H1 (cell line): ENCODE measurements around the gene CDC25C. TPM values are rescaled to one million over a fixed set of nuclear protein-coding genes. Genes with fewer than 3 reads are reported as not detected.

Experiments used
- CTCF ChIA-PET: fragments of 300-600 bp; sonication (Branson Sonifier 250); formaldehyde crosslinking; loops from one replicate; lab custom pipeline; 2021; ENCODE audit not compliant: partially characterized antibody; lab: Charles Lee
- POLR2A ChIA-PET: fragments of 300-600 bp; sonication (Branson Sonifier 250); formaldehyde crosslinking; loops from one replicate; lab custom pipeline; 2021; ENCODE audit warnings: inconsistent platforms; ENCODE audit not compliant: partially characterized antibody; lab: Charles Lee
- DNase-seq, 2 experiments: peaks; one replicate each; pipeline versions ENCODE4 v3.0.0 to v3.0.0-alpha.2; 2010 to 2022; ENCODE audit warnings: low spot score in 2 of 2, low read depth in 1 of 2, mixed read lengths in 1 of 2
- FAIRE-seq: peaks from 2 replicates; lab custom pipeline; 2011; peaks lifted over from hg19 to GRCh38; lab: Jason Lieb, UNC
- H2AFZ ChIP-seq: 2 replicates; pipeline ENCODE4 v1.8.1; 2012; ENCODE audit warnings: low read length, inconsistent platforms
- H2AK5ac ChIP-seq: 2 replicates; pipeline ENCODE4 v1.6.1; 2013; ENCODE audit warnings: low read depth, low read length
- H2BK120ac ChIP-seq: replicated peaks from 2 replicates; pipeline ENCODE3; 2013; ENCODE audit warnings: low read depth, low read length, inconsistent platforms
- H2BK12ac ChIP-seq: 2 replicates; pipeline ENCODE4 v1.6.1; 2013; ENCODE audit warnings: low read depth, low read length
- H2BK15ac ChIP-seq: 2 replicates; pipeline ENCODE4 v1.6.1; 2013; ENCODE audit warnings: low read length
- H2BK20ac ChIP-seq: 2 replicates; pipeline ENCODE4 v1.6.1; 2013; ENCODE audit warnings: low read length
- H2BK5ac ChIP-seq: 2 replicates; pipeline ENCODE4 v1.6.1; 2013; ENCODE audit warnings: low read depth, low read length
- H3K14ac ChIP-seq: 2 replicates; pipeline ENCODE4 v1.6.1; 2013; ENCODE audit warnings: inconsistent platforms; ENCODE audit not compliant: insufficient read length
- H3K18ac ChIP-seq: 2 replicates; pipeline ENCODE4 v1.6.1; 2013; ENCODE audit warnings: low read length; ENCODE audit errors: extremely low read depth
- H3K23ac ChIP-seq: 2 replicates; pipeline ENCODE4 v1.6.1; 2013; ENCODE audit warnings: inconsistent platforms; ENCODE audit not compliant: insufficient read length
- H3K23me2 ChIP-seq: 2 replicates; pipeline ENCODE4 v1.6.1; 2013; ENCODE audit warnings: low read depth, low read length
- H3K27ac ChIP-seq: 2 replicates; pipeline ENCODE4 v1.6.1; 2011; ENCODE audit warnings: low read depth, low read length, inconsistent platforms
- H3K27me3 ChIP-seq, 4 experiments: replicated peaks in 1 of 4; 1 replicate in 1 of 4; 2 replicates in 3 of 4; pipeline versions ENCODE4 v1.6.1 to v1.8.1; 2011 to 2013; ENCODE audit warnings: low read length in 3 of 4, mild to moderate bottlenecking in 3 of 4, inconsistent platforms in 2 of 4, mixed read lengths in 2 of 4, moderate library complexity in 1 of 4; ENCODE audit not compliant: control insufficient read depth in 3 of 4, insufficient read depth in 3 of 4; ENCODE audit errors: extremely low read depth in 1 of 4
- H3K36me3 ChIP-seq, 4 experiments: 2 replicates each; pipeline versions ENCODE4 v1.6.1 to v1.8.1; 2011 to 2013; ENCODE audit warnings: mild to moderate bottlenecking in 4 of 4, low read length in 3 of 4, moderate library complexity in 2 of 4, control low read depth in 1 of 4, inconsistent platforms in 1 of 4; ENCODE audit not compliant: insufficient read depth in 4 of 4, control insufficient read depth in 2 of 4
- H3K4ac ChIP-seq: replicated peaks from 2 replicates; pipeline ENCODE3; 2013; ENCODE audit warnings: low read length, low read depth, mixed read lengths, inconsistent platforms; ENCODE audit not compliant: insufficient read length
- H3K4me1 ChIP-seq, 4 experiments: replicated peaks in 1 of 4; 1 replicate in 1 of 4; 2 replicates in 3 of 4; pipeline versions ENCODE4 v1.6.1 to v1.8.1; 2011 to 2013; ENCODE audit warnings: low read length in 3 of 4, inconsistent platforms in 2 of 4, mixed read lengths in 1 of 4; ENCODE audit not compliant: insufficient read depth in 4 of 4, control insufficient read depth in 3 of 4
- H3K4me2 ChIP-seq, 2 experiments: 2 replicates each; pipeline versions ENCODE4 v1.6.1 to v1.8.1; 2011 to 2013; ENCODE audit warnings: low read depth in 2 of 2, low read length in 2 of 2, control low read depth in 1 of 2, inconsistent platforms in 1 of 2, mild to moderate bottlenecking in 1 of 2; ENCODE audit not compliant: insufficient read depth in 1 of 2
- H3K4me3 ChIP-seq, 4 experiments: fragments of 200-600, 300-600 bp in 1 of 4; sonication (generic), shearing (Covaris generic), sonication (Bioruptor Twin) in 1 of 4; 2 replicates each; pipeline versions ENCODE4 v1.5.1 to v1.8.1; 2011 to 2016; ENCODE audit warnings: low read length in 4 of 4, low read depth in 3 of 4, control low read depth in 2 of 4, inconsistent platforms in 2 of 4, mild to moderate bottlenecking in 2 of 4, mixed read lengths in 1 of 4, moderate library complexity in 1 of 4; ENCODE audit not compliant: insufficient read depth in 2 of 4; ENCODE audit errors: extremely low read depth in 1 of 4
- H3K56ac ChIP-seq: replicated peaks from 2 replicates; pipeline ENCODE3; 2013; ENCODE audit warnings: low read depth, mild to moderate bottlenecking, mixed read lengths, low read length, inconsistent platforms; ENCODE audit not compliant: insufficient read length
- H3K79me1 ChIP-seq: 2 replicates; pipeline ENCODE4 v1.6.1; 2013; ENCODE audit warnings: low read depth, low read length, control low read depth
- H3K79me2 ChIP-seq, 2 experiments: 2 replicates each; pipeline versions ENCODE4 v1.6.1 to v1.8.1; 2012 to 2013; ENCODE audit warnings: low read length in 2 of 2, mild to moderate bottlenecking in 2 of 2, inconsistent platforms in 1 of 2; ENCODE audit not compliant: insufficient read depth in 2 of 2, control insufficient read depth in 1 of 2
- H3K9ac ChIP-seq, 4 experiments: replicated peaks in 1 of 4; 1 replicate in 1 of 4; 2 replicates in 3 of 4; pipeline versions ENCODE4 v1.6.1 to v1.8.1; 2011 to 2013; ENCODE audit warnings: low read depth in 3 of 4, low read length in 3 of 4, control low read depth in 2 of 4, mild to moderate bottlenecking in 2 of 4, moderate library complexity in 2 of 4, inconsistent platforms in 1 of 4; ENCODE audit errors: extremely low read depth in 1 of 4
- H3K9me3 ChIP-seq, 2 experiments: 2 replicates each; pipeline versions ENCODE4 v1.6.1 to v1.8.1; 2012 to 2013; ENCODE audit warnings: mild to moderate bottlenecking in 2 of 2, moderate library complexity in 2 of 2, control low read depth in 1 of 2, inconsistent platforms in 1 of 2, low read depth in 1 of 2, low read length in 1 of 2, mixed read lengths in 1 of 2; ENCODE audit not compliant: insufficient read depth in 2 of 2
- H4K20me1 ChIP-seq, 2 experiments: replicated peaks in 1 of 2; 2 replicates each; pipeline versions ENCODE3 to v1.8.1; 2011 to 2013; ENCODE audit warnings: inconsistent platforms in 2 of 2, low read length in 2 of 2, mild to moderate bottlenecking in 1 of 2; ENCODE audit not compliant: insufficient read depth in 2 of 2, control insufficient read depth in 1 of 2
- H4K5ac ChIP-seq: 2 replicates; pipeline ENCODE4 v1.6.1; 2013; ENCODE audit warnings: low read length, low read depth, mixed read lengths, inconsistent platforms; ENCODE audit not compliant: insufficient read length
- H4K8ac ChIP-seq: 2 replicates; pipeline ENCODE4 v1.8.0; 2013; ENCODE audit warnings: mild to moderate bottlenecking, moderate library complexity, low read length, inconsistent platforms; ENCODE audit not compliant: insufficient read depth; ENCODE audit errors: extremely low read depth
- H4K91ac ChIP-seq: replicated peaks from 2 replicates; pipeline ENCODE3; 2013; ENCODE audit warnings: low read length, mixed read lengths, inconsistent platforms; ENCODE audit not compliant: insufficient read length
- ATF3 ChIP-seq: IDR thresholded peaks from 2 replicates; pipeline ENCODE4 v1.6.1; 2011; ENCODE audit warnings: low read depth, mild to moderate bottlenecking, low read length; ENCODE audit not compliant: insufficient read depth
- EZH2 ChIP-seq: fragments of 200-600 bp; sonication (generic); IDR thresholded peaks from 2 replicates; pipeline ENCODE4 v1.7.1; 2012; ENCODE audit warnings: low read depth, mild to moderate bottlenecking, moderate library complexity, low read length, inconsistent platforms; ENCODE audit not compliant: severe bottlenecking
- RAD21 ChIP-seq, 2 experiments: IDR thresholded peaks in 1 of 2; conservative IDR thresholded peaks in 1 of 2; 2 replicates each; pipeline ENCODE4 v1.6.1; 2011; ENCODE audit warnings: low read depth in 2 of 2, low read length in 2 of 2, improper control_type of control experiment in 1 of 2, inconsistent platforms in 1 of 2, mild to moderate bottlenecking in 1 of 2, moderate library complexity in 1 of 2
- SAP30 ChIP-seq: fragments of 300-600 bp; sonication (generic); IDR thresholded peaks from 2 replicates; pipeline ENCODE4 v1.7.1; 2012; ENCODE audit warnings: low read length, moderate library complexity, mild to moderate bottlenecking, inconsistent platforms; ENCODE audit not compliant: insufficient read depth, insufficient replicate concordance
- SIX5 ChIP-seq: IDR thresholded peaks from 2 replicates; pipeline ENCODE4 v1.6.1; 2011; ENCODE audit warnings: mild to moderate bottlenecking, low read depth, low read length
- WGBS, 2 experiments: shearing (Covaris generic) in 1 of 2; methylation state at CpG; one replicate each; pipeline versions ENCODE4 v1.1.6 to v1.1.7; 2013 to 2015; ENCODE audit warnings: low lambda C conversion rate in 2 of 2, mixed read lengths in 2 of 2, inconsistent platforms in 1 of 2, low coverage in 1 of 2, missing lambda C conversion rate in 1 of 2; ENCODE audit not compliant: insufficient replicate concordance in 2 of 2, insufficient coverage in 1 of 2, insufficient read length in 1 of 2; ENCODE audit errors: extremely low coverage in 1 of 2, missing lambda C conversion rate in 1 of 2; 5-methylcytosine and 5-hydroxymethylcytosine counted together
- long read RNA-seq, 2 experiments: library from RNA in 1 of 2; library from capped mRNA in 1 of 2; stranded (forward); transcript quantifications; one replicate each; pipeline ENCODE4 v2.0.0, GENCODE V29; 2021; ENCODE audit warnings: inconsistent platforms in 1 of 2
- polyA minus RNA-seq, 3 experiments: library from RNA; depleted of rRNA, polyadenylated mRNA; stranded (reverse); fragments of >200 nt; gene quantifications; 1 replicate in 2 of 3; 2 replicates in 1 of 3; pipeline ENCODE4 v1.2.3, GENCODE V29; 2011
- polyA plus RNA-seq, 7 experiments: library from polyadenylated mRNA; depleted of rRNA in 3 of 7; stranded (reverse) in 5 of 7; unstranded in 2 of 7; fragments of >200 nt in 5 of 7; fragments of 200-250 nt in 2 of 7; gene quantifications; 1 replicate in 5 of 7; 2 replicates in 1 of 7; 4 replicates in 1 of 7; pipeline versions ENCODE4 v1.2.1 to v1.2.3, GENCODE V29; 2011 to 2013; ENCODE audit warnings: missing spikeins in 2 of 7, mixed read lengths in 2 of 7
- total RNA-seq: library from RNA; stranded (reverse); fragmentation: NEBNext Ultra II Directional; extraction: Animal tissue kit (Norgen Biotek cat#: 25700); gene quantifications from 2 replicates; pipeline ENCODE4 v1.2.1, GENCODE V29; 2021

CDC25C gene
- 20.8 and 23.2 TPM in 2 replicates for total RNA-seq
- polyA plus RNA-seq (2011; rRNA removed): 12.1 and 18.4 TPM in 2 replicates
- 19.9 TPM for polyA plus RNA-seq (2011; cell fraction: cytosol; rRNA removed)
- polyA plus RNA-seq (2011; cell fraction: nucleus; rRNA removed): 13.5 TPM
- polyA plus RNA-seq (2012, experiment 1 of 2): 15.6 to 20.5 TPM (median 19.3 TPM) in 4 replicates
- polyA plus RNA-seq (2012, experiment 2 of 2): 13.7 TPM
- polyA plus RNA-seq (2013, experiment 1 of 2): 21.5 TPM
- polyA plus RNA-seq (2013, experiment 2 of 2): 21.8 TPM
- 20.7 and 28.4 TPM in 2 replicates for polyA minus RNA-seq (2011; rRNA and poly(A)+ RNA removed)
- polyA minus RNA-seq (2011; cell fraction: cytosol; rRNA and poly(A)+ RNA removed): 13.6 TPM
- polyA minus RNA-seq (2011; cell fraction: nucleus; rRNA and poly(A)+ RNA removed): 21.7 TPM
- long read RNA-seq, experiment 1, partial matches to known transcripts: 15 of 27 reads
- long read RNA-seq, experiment 1, other reads (novel, unspliced or antisense): 9 of 27 reads
- long read RNA-seq, experiment 2, transcript CDC25C-203 (11 exons, 1,556 nt): major isoform, 5 of 27 reads
- long read RNA-seq, experiment 2, partial matches to known transcripts: 2 of 27 reads
- long read RNA-seq, experiment 2, other reads (novel, unspliced or antisense): 17 of 27 reads

DNA sequence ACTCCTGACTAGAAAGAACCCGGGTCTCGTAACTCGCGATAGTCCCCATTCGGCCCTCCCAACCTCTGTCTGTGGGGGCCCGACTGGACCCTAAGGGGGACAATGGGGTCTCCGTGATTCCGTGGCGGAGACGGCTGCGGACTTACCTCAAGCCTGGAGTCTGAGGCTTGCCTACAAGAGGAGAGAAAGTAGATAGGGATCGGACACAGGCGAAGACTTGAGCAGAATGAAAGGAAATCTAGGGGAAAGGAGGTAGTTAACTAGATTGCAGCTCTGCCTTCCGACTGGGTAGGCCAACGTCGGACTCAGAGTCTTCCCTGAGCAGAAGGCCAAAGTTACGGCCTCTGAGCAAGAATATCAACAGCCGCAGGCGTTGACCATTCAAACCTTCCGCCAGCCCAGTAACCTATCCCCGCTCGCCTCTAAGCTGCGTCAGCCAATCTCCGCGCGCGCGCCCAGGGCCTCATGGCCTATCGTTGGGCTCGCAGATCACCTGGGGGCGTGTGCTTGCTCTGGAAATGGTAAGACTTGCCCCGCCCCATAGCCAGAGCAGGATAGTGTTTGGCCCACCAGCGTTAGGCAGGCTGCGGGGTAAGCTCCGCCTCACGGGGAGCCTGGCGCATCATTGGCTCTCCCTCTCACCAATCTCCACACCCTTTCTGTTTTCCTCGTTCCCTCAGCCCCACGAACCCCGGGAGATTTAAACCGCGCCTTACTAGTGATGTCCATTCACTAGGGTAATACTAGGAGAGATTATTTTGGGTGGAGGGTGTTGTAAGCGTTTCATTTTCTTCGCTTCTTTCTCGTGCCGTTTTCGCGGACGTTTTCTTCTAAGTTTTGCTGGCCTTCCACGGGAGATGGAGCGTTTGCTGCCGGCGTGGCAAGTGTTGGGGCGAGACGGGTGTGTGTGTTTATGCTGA is at the start of gene CDC25C:
TSS of gene CDC25C (minus strand) at position 356 of the 920 bp plus-strand sequence. CDS start 624 bp downstream, outside the sequence.
- H2BK20ac ChIP-seq: no peak within 1 kb of the TSS
- H3K23ac ChIP-seq: no peak within 1 kb of the TSS
- CTCF ChIA-PET: interaction anchor here (0.5 to 13.6 kb wide), 6 partner anchors 7 to 110 kb away, joined by 4 to 196 read pairs (median 4); partner anchors contain the start of gene KDM3B
- H2AFZ ChIP-seq: peak within 1 kb of the TSS; percentile 93
- H4K5ac ChIP-seq: no peak within 1 kb of the TSS
- H3K18ac ChIP-seq: no peak within 1 kb of the TSS; the same call in 1 of the 2 replicates
- peak within 1 kb of the TSS; percentile 78 to 95 (median 90) for H3K4me3 ChIP-seq
- H2AK5ac ChIP-seq: no peak within 1 kb of the TSS; the same call in 1 of the 2 replicates
- H3K4me2 ChIP-seq: peak within 1 kb of the TSS; percentile 88 to 93
- H3K23me2 ChIP-seq: peaks cover 9% of the 10 kb centered on the region
- peak within 1 kb of the TSS; percentile 76 for H3K27ac ChIP-seq
- 1% methylated on average over 55 of the region's 55 CpGs; no CpG with 5 or more reads in 1 of the 2 experiments for WGBS, 2 experiments
- DNase-seq: peak; percentile 96 to 97
- H3K14ac ChIP-seq: no peak within 1 kb of the TSS
- no peak within 1 kb of the TSS for H3K56ac ChIP-seq
- peaks cover 0 to 10% of the 10 kb centered on the region in 2 experiments; a peak in 1 of 4 replicates for H3K79me2 ChIP-seq
- no peak within 1 kb of the TSS for H4K91ac ChIP-seq
- no peak within 1 kb of the TSS for H2BK15ac ChIP-seq
- peak; percentile 81 for FAIRE-seq
- POLR2A ChIA-PET: interaction anchor here (0.7 to 4.7 kb wide), 29 partner anchors 8 to 244 kb away, joined by 3 to 68 read pairs (median 4); partner anchors contain the start of genes BRD8, CDC23, EGR1 and GFRA3
- H3K36me3 ChIP-seq: peaks cover 0 to 4% (median 1%) of the 10 kb centered on the region in 4 experiments; a peak in 1 of 8 replicates
- H4K20me1 ChIP-seq: no peaks in the 10 kb centered on the region
- peaks cover 0 to 2% (median 0%) of the 10 kb centered on the region in 4 experiments; a peak in 2 of 7 replicates for H3K4me1 ChIP-seq
- H3K27me3 ChIP-seq: no peaks in the 10 kb centered on the region
- no peaks in the 10 kb centered on the region for H3K9me3 ChIP-seq
- H2BK12ac ChIP-seq: peak within 1 kb of the TSS; percentile 46; the same call in 1 of the 2 replicates
- peak within 1 kb of the TSS; percentile 65 for H3K4ac ChIP-seq
- peak within 1 kb of the TSS; percentile 84; the same call in 1 of the 2 replicates for H4K8ac ChIP-seq
- H3K79me1 ChIP-seq: no peaks in the 10 kb centered on the region; the same call in 1 of the 2 replicates
- H3K9ac ChIP-seq: peak within 1 kb of the TSS; percentile 41 to 97 (median 78)
- no peak within 1 kb of the TSS for H2BK120ac ChIP-seq
- H2BK5ac ChIP-seq: peak within 1 kb of the TSS; percentile 72
- TF ChIP-seq SIX5 (no peak), SAP30 (peak; percentile 82), RAD21 (IDR thresholded peaks at IDR 0.05 in 1 of 2, conservative IDR thresholded peaks at IDR 0.05 in 1 of 2; ENCODE audit: low read depth in 2 of 2, low read length in 2 of 2) (no peak), ATF3 (no peak), EZH2 (no peak)
